ENCODE data around the gene GPSM1.
A peak's percentile ranks its signal among the peaks of the same experiment; 100 is the strongest.
"Not testable (repeated sequence)": the region's sequence is repeated elsewhere in the genome, so short reads cannot be mapped to it uniquely, and the experiment has no call there.

The GPSM1 gene

DNA sequence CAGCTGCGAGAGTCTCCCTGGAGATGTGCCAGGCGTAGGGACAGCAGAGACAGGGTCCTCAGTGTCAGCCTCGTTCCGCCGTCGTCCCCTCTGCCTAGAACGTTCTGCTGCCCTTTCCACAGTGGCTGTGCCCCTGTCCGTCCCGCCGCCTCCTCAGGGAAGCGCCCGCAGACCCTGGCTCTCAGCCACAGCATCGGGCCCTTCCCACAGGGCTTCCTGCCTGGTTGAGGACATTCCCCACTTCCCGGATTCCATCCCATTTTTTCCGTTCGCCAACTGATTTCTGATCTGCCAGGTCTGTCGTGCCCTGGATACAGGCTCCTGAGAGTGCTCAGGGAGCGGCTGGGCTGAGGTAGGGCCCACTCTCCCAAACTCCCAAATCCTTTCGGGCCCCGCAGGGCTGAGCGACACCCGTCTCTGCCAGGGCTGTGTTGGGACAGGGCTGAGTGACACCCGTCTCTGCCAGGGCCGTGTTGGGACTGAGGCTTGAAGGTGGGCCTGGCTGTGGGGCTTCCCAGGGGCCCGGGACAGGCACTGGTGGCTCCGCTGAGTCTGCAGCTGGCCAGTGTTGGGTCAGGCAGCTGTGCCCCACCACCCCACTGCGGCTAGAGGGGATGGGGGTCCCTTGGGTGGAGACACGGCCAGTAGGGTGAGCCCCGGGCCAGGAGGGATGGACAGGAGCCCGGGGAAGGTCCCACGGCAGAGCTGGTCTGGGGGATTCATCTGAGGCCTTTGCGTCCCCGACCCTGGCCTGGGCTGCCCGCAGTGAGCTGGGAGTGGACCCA lies 20.3 kb downstream of the GPSM1 start:
- DNase-seq, result no peak

DNA sequence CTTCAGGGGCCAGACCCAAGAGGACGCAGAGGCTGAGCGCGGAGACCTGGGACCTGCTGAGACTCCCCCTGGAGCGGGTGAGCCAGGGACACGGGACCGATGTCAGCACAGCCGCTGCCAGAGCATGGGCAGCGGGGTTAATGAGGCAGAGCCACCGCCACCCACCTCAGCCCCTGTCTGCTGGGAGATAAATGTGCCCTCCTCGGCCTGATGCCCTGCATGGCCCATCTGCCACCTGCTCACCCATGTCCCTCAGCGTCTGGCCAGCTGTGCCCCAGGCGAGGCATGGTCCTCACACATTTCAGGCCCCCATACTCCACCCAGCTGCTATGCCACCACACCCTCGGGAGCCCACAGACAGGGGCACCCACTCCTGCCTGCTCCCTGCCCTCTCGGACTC lies 21.4 kb downstream of the GPSM1 start:
- no peak for DNase-seq

DNA sequence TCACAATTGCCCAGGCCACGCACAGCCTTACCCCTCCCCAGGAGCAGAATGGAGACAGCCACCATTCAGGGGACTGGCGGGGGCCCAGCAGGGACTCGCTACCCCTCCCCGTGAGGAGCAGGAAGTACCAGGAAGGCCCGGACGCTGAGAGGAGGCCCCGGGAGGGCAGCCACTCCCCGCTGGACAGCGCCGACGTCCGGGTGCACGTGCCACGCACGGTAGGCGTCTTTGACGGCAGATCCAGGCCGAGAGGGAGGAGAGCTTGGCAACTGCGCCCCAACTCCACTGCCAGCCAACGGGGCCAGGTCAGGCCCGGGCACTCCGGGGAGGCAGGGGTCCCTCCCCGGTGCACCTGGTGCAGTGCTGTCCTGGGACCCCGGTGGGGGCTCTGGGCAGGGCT lies 22.2 kb downstream of the GPSM1 start:
- no peak for DNase-seq

DNA sequence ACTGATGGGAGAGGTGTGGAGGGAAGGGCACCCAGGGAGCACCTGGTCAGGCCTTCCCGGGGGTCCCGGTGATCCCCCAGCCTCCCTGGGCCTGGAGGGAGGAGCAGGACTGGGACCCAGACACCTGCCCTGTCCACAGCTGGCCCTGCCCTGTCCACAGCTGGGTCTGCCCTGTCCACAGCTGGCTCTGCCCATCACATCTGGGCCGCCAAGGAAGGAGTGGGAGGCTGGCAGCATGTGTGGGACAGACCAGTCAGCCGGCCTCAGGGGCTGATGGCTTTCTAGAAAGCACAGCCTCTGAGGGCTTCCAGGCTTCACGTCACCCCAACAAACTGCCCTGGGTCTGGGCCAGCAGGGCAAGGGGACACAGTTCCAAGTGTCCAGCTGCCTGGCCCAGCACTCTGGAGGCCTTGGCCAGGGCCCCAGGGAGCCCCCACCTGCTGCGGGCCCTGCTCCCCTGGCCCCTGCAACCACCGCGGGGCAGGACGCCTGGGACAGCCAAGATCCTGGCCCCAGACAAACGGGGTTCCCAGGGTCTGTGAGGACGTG lies 24.0 kb downstream of the GPSM1 start:
- no peak for DNase-seq

DNA sequence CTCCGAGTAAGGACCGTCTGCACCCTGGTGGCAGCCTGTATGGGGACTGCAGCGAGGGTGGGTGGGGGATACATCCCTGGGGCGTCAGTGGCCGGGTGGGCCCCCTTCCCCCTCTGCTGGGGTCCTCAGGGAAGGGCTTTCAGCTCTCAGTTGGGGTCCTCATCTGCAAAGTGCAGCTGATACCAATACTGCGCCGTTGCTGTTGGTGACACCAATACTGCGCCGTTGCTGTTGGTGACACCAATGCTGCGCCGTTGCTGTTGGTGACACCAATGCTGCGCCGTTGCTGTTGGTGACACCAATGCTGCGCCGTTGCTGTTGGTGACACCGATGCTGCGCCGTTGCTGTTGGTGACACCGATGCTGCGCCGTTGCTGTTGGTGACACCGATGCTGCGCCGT lies 24.5 kb downstream of the GPSM1 start:
- not testable (repeated sequence) for DNase-seq

DNA sequence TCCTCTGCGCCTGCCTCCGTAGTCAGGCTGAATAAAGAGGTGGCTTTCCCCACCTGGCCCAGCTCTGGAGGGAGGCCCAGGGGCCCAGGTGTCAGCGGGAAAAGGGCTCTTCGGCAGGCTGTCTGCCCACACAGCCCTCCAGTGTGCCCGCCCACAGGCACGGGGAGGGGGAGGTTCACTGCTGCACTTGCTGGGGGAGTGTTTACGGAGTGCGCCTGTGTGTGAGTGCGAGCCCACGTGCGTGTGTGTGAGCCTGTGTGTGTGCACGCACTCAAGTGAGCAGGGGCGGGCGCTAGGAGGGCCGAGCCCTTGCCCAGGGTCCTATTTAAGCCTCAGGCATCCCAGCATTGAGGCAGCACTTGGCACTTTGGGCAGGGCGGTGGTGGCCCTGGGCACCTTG lies 25.3 kb downstream of the GPSM1 start:
- DNase-seq, result no peak

DNA sequence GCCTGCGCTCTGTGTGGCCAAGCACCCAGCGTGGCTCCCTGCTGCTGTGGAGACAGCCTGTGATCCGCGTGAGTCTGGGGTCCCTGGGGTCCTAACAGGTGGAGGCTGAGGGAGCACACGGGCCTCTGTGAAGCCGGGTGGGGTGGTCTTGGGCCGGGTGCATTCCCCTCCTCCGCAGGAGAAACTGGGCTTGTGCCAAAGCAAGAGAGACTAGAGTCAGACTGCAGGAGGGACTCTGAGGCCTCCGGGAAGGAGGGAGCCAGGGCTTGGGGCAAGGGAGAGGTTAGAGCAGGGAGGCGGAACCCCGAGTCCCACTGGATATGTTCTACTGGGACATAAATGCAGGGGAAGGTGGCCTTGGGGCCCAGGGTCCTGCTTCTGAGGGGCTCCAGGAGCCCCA lies 25.7 kb downstream of the GPSM1 start:
- DNase-seq, result no peak

DNA sequence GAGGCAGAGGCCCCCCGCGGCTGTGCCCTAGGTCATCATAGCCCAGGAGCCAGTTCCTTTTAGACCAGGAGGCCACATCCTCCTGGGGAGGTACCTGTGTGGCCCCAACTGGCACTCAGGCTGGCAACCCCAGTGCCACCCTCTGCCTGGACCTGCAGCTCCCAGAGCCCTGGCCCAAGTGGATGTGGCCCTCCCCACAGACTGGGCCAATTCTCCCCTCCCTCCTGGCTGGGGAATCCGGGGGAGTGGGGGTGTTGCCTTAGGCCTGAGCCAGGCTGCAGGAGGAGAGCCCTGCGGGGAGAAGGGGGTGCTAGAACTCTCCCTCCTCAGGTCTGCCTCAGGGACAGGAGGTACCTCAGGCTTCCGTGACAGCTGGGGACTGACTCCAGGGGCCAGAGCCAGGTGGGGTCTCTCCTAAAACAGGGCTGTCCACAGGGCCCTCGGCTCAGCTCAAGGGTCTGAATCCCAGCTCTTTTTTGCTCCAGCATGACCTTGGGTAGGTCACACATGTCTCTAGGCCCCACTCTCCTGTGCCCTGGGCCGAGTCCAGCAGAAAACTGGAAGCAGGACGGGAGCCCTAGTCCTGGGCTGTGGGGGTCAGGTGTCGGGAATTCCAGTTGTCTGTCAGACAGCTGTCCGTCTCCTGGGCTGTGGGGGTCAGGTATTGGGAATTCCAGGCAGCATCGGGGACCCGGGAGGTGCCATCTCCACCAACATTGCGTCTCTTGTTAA lies 26.6 kb downstream of the GPSM1 start:
- DNase-seq, result no peak

DNA sequence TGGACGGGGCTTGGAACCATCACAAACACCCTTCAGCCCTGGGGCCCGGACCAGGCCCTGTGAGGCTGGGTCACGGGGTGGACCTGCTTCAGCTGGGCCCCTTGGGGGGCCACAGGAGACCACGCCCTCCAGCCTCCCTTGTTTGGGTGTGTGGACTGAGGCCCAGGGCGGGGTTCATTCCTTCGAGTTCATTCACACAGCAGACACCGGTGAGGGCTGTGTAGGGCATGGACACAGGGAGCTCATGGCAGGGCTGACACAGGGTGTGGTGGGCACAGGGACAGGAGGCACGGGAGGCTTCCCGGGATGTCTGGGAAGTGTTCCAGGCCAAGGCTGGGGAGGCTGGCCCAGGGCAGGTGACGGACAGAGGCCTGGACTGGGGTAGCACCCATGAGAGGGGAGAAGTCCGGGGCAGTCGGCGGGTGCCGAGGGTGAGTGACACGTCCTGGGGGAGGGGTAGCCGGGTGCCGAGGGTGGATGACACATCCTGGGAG lies 27.3 kb downstream of the GPSM1 start:
- DNase-seq, result no peak

DNA sequence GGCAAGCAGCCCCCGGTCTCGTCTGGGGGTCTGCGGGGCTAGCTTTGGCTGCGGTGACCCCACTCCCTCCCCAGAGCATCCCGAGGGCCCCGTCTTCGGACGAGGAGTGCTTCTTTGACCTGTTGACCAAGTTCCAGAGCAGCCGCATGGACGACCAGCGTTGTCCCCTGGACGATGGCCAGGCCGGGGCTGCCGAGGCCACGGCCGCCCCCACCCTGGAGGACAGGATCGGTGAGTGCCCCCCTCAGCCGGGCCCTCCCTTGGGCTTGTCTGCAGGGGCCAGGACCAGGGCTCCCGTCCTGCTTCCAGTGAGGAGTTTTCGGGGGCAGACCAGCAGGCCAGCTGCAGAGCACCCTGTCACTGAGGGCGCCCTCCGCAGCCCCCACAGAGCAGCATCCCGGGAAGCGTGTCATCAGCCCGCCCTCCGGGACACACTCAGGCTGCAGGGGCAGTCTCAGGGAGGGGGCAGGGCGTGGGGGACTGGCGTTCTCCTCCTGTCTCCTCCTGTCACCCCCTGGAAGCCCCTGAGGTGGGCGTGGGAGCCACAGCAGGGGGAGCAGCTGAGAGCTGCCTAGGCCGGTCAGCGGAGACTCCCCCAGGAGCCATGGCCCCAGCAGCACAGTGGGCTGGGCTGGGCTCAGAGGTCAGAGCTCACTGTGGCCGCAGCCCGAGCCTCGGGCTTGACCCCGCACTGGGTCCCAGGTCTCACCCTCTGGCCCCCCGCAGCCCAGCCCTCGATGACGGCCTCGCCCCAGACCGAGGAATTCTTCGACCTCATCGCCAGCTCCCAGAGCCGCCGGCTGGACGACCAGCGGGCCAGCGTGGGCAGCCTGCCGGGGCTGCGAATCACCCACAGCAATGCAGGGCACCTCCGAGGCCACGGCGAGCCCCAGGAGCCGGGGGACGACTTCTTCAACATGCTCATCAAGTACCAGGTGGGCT lies 28.5 kb downstream of the GPSM1 start:
- no peak for DNase-seq

DNA sequence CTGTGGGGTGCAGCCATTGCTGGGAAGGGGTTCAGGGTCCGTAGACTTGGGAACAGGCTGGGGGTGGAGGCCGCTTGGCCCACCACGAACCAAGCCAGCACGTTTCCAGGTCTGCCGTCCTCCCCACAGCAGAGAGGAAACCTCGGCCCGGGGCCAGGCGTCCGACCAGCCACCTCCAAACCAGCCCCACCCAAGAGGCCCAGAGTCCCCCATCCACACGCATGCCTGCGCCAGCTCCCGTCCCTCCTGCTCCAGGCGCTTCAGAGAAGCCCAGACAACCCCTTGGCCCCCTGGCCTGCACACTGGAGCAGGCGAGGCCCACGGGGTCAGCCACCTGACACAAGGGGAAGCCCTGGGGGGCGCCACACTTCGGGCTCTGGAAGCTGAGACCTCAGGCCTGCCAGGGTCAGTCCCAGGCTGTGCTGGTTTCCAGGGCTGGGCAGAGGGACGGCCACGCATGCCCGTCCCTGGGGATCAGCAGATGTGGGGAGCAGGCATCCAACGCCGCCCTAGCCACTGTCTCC lies 29.9 kb downstream of the GPSM1 start:
- no peak for DNase-seq

DNA sequence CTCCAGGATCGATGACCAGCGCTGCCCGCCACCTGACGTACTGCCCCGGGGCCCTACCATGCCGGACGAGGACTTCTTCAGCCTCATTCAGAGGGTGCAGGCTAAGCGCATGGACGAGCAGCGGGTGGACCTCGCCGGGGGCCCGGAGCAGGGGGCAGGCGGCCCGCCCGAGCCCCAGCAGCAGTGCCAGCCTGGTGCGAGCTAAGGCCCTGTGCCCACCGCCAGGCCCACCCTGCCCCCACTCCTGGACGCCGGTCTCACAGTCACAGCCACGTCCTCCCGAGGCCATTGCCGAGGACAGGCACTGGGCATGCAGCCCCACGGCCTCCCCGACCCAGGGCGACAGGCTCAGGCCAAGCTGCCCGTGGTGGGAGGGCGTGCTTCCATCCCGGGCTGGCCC lies 30.7 kb downstream of the GPSM1 start:
- no peak for DNase-seq

DNA sequence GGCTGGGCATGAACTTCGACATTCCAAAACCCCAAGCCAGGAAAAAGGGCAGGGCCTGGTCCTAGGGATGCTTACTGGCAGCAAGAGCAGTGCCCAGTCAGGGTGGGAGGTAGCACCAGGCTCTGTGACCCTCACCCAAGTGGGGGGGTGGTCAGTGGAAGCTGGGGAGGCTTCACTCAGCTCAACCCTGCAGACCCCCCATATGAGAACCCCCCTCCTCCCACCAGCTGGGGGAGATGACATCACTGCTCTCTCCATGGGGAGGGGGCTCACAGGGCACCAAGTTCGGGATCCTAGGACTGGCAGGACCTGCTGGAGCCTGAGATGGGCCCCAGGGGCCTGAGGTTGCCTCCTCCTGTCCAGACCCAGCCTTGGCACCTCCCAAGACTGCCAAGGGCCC lies 31.5 kb downstream of the GPSM1 start:
- no peak for DNase-seq

DNA sequence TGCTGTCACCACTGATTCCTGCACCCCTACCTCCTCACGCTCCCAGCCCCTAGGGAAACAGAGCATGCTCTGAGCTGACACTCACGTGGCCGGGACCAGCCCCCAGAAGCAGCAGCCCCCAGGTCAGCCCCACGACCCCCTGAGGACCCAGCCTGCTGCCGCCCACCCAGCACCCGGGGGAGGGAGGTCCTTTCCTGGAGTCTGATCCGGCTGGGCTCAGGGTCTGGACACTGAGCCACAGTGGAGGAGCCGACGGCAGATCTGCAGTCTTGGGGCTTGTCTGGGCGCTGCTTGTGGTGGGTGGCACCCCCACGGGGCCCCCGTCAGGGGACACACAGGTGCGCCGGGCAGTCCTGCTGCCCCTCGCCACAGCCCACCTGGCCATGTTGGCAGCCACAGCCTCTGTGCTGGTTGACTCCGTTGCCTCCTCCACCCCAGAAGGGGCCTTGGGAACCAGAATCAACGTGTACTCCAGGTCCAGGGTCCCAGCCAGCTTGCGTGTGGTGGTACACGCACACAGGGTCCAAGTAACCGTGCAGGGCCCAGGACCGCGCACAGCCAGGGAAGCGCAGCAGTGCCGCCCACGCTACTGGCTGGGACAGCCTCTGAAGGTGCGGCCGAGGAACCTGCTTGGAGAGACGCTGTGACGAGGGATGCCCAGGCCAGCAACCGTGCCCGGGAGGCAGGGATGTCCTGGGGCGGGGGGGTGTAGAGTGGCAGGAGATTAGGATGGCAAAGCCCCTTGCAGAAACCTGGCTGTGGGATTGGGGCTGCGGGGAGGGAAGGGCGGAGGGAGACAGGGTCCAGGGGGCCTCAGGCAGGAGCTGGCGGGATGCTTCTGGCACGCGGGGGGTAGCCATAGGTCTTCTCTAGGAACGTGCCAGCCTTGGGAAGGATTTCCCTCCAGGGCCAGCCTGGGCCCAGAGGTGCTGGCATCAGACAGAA lies 32.7 kb downstream of the GPSM1 start:
- no peak for DNase-seq

DNA sequence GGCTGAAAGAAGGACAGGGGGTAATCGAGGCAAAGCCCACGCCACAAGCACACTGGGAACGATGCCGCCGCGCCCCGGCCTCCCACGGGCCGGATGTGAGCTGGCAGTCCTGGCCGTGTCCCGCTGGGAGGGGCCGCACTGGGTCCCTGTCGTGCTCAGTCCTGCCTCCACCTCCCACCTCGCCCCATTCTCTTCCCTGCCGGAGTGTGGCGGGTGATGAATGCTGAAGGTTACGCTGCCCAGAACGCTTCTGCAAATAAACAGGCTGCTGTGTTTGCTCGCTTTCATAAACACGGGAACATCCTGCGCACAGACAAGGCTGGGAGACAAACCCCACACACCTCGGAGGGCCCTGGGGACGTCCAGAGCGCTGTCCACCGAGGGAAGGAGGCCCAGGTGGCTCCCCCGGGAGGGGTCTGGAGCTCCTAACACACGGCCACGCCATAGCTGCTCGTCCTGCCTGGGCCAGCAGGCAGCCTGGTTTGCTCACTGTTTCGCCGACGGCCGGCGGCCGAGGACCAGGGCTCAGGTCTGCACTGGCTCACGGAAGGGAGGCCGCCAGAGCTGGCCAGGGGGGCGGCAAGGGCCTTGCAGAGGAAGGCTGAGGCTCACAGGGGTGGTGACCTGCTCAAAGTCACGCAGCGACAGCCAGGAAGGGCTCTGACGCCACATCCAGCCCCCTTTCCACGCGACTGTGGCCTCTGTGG lies 33.9 kb downstream of the GPSM1 start:
- peak; percentile 31 for DNase-seq

DNA sequence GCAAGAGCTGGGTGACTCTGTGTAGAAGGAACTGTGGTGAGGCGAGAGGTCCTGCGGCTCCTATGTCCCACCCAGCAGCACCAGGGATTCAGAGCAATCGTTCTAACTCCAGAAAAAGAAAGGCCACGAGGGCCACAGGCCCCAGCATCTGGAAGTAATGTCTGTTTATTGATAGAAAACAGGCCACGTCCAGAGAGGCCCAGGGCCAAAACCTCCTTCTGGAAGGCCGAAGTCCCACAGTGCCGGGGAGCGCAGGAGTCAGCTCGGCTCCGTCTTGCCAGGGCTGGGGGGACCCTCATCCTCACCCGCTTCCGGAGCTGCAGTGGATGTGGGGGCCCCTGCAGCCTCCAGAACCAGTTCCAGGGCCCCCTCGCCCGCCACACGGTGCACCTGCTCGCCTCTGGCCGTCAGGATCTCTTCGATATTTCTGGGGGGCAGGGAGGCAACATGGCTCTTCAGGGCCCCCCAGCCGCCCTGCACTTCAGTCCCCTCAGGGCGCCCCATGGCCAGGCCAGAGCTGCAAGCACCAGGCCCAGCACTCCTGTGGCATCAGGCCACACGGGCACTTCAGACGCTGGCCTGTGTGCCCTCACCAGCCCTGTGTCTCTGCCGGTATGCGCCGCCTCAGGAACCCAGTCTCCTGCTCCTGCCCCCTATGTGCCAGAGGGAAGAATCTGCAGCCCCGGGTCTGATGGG lies 34.6 kb downstream of the GPSM1 start:
- no peak for DNase-seq

DNA sequence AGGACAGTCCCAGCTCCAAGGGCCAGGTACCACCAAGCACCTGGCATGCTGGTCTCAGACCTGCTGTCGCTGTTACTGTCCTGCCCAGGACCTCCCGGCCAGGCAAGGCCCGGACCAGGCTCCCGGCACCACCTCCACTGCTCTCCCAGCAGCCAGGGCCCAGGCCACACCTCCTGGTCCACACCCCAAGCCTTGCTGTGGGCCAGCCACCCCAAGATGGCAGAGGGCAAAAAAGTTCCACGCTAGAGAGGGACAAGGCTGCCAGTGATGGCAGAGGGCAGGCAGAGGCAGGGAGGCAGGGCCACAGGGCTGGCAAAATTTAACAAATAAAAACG lies 35.1 kb downstream of the GPSM1 start:
- DNase-seq, result no peak

DNA sequence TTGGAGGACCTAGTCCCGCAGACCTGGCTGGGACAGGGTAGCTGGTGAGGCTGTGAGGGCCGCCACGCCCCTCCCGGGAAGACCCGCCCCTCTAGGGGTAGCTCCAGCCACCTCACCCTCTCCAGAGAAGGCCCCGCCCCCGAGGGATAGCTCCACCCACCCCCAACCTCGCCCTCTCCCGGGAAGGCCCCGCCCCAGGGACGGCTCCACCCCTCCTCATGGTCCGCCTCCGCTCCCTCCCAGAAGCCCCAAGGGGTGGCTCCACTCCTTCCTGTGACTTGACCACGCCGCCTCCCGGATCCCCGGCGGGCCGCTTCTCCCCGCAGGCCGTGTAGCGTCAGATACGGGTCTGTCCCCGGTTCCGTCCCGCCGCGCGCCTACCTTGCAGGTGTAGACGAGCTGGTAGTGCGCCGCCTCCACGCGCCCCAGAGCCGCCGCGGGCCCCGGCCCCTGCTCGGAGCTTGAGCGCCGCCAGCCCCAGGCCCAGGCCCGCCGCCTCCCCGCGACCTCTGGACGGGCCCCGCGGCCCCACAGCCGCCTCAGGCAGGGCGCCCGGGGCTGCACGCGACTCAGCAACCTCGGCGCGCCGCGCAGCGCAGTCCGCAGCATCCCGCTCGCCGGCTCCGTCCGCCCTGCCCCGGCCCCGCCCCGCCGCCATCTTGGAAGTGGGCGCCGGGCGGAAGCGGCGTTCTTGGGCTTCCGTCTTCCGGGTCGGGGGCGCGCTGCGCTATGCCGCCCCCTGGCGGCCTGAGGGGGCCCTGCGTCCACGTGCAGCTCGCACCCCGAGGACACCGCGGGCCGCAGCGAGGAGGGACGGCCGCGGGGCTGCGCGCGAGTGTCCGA lies 36.0 kb downstream of the GPSM1 start, which contains the start of gene DNLZ:
Gene DNLZ (minus strand): TSS at position 639 of the 843 bp plus-strand sequence. CDS start 30 bp downstream, at position 609.
- peak; percentile 82 for DNase-seq
